Prostate gland (tissue), 2 donors: ENCODE results near the gene POFUT1. TPM values are rescaled to one million over a fixed set of nuclear protein-coding genes. Genes with fewer than 3 reads are reported as not detected.
"Not testable (repeated sequence)": the region's sequence is repeated elsewhere in the genome, so short reads cannot be mapped to it uniquely, and the experiment has no call there.

Experiments used
- DNase-seq: peaks from one replicate; pipeline ENCODE4 v3.0.0-alpha.2; 2019; ENCODE audit warnings: low spot score
- H3K27ac ChIP-seq, 2 donors: fragments of 200-600 bp; sonication (generic); 2 replicates each; pipeline ENCODE4 v1.5.1; 2017 to 2019
- H3K27me3 ChIP-seq: fragments of 200-600 bp; sonication (generic); replicated peaks from 2 replicates; pipeline ENCODE4 v1.5.1; 2019; ENCODE audit not compliant: insufficient read depth
- H3K36me3 ChIP-seq, 2 donors: fragments of 200-600 bp; sonication (generic); 1 replicate in 1 of 2; 2 replicates in 1 of 2; pipeline versions ENCODE4 v1.5.1 to v1.8.1; 2017 to 2019
- H3K4me1 ChIP-seq: fragments of 200-600 bp; sonication (generic); replicated peaks from 2 replicates; pipeline ENCODE4 v1.5.1; 2019
- H3K4me3 ChIP-seq, 2 donors: fragments of 200-600 bp; sonication (generic); 2 replicates each; pipeline ENCODE4 v1.5.1; 2017 to 2019
- H3K9me3 ChIP-seq: fragments of 200-600 bp; sonication (generic); 2 replicates; pipeline ENCODE4 v1.5.1; 2017
- POLR2A ChIP-seq: fragments of 450-650 bp; IDR thresholded peaks from one replicate; pipeline ENCODE4 v1.6.1; 2016; ENCODE audit warnings: antibody characterized with exemption, mild to moderate bottlenecking
- POLR2AphosphoS5 ChIP-seq: sonication (generic); formaldehyde crosslinking; IDR thresholded peaks from one replicate; pipeline ENCODE4 v1.6.1; 2017; ENCODE audit warnings: antibody characterized with exemption
- WGBS: methylation state at CpG from one replicate; pipeline ENCODE4 v1.1.5; 2018; 5-methylcytosine and 5-hydroxymethylcytosine counted together
- intact Hi-C: fragments of 100-400 bp; cut with DNase I; formaldehyde crosslinking; loops from one replicate; pipeline ENCODE4 v1.14.2; 2022
- total RNA-seq, 2 donors: library from RNA; depleted of rRNA; stranded (reverse); fragments of >200 nt; gene quantifications; one replicate each; pipeline ENCODE4 v1.1.0, GENCODE V29; 2016
- TF ChIP-seq, protein P1 (sequence below), 4 experiments: fragments of 200-600 bp in 2 of 4; fragments of 450-650 bp in 2 of 4; sonication (generic) in 2 of 4; IDR thresholded peaks; 1 replicate in 3 of 4; 2 replicates in 1 of 4; pipeline ENCODE4 v1.5.1; 2016 to 2019; ENCODE audit warnings: antibody characterized with exemption in 4 of 4, mild to moderate bottlenecking in 2 of 4, moderate library complexity in 2 of 4

The POFUT1 gene
- total RNA-seq, 2 donors from 2014 or later: 33.2 to 44.3 TPM

GRCh38 chr20:32240205-32240604 lies 32.5 kb downstream of the POFUT1 start:
- no peak for DNase-seq

GRCh38 chr20:32241807-32242206 lies 34.1 kb downstream of the POFUT1 start:
- no peak overlapping the region for H3K27ac ChIP-seq
- intact Hi-C loops: no loop called here
- H3K4me1 ChIP-seq: no peaks in the 10 kb centered on the region
- TF ChIP-seq POLR2AphosphoS5 (no peak), POLR2A (no peak)
- TF ChIP-seq, protein P1, sequence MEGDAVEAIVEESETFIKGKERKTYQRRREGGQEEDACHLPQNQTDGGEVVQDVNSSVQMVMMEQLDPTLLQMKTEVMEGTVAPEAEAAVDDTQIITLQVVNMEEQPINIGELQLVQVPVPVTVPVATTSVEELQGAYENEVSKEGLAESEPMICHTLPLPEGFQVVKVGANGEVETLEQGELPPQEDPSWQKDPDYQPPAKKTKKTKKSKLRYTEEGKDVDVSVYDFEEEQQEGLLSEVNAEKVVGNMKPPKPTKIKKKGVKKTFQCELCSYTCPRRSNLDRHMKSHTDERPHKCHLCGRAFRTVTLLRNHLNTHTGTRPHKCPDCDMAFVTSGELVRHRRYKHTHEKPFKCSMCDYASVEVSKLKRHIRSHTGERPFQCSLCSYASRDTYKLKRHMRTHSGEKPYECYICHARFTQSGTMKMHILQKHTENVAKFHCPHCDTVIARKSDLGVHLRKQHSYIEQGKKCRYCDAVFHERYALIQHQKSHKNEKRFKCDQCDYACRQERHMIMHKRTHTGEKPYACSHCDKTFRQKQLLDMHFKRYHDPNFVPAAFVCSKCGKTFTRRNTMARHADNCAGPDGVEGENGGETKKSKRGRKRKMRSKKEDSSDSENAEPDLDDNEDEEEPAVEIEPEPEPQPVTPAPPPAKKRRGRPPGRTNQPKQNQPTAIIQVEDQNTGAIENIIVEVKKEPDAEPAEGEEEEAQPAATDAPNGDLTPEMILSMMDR (IDR thresholded peaks at IDR 0.05): no peak
- H3K9me3 ChIP-seq: no peaks in the 10 kb centered on the region
- no peak overlapping the region for H3K4me3 ChIP-seq
- 90% methylated on average over 4 of the region's 4 CpGs for WGBS
- H3K36me3 ChIP-seq: no peaks in the 10 kb centered on the region
- no peaks in the 10 kb centered on the region for H3K27me3 ChIP-seq
- no peak for DNase-seq

More at GRCh38 chr20:32240205-32240604, 32.5 kb downstream of the POFUT1 start:
- 0% methylated on average over 1 of the region's 1 CpG for WGBS
- no peaks in the 10 kb centered on the region for H3K27me3 ChIP-seq
- intact Hi-C loops: no loop called here
- no peak overlapping the region for H3K4me3 ChIP-seq
- no peaks in the 10 kb centered on the region for H3K4me1 ChIP-seq
- H3K27ac ChIP-seq: no peak overlapping the region
- H3K36me3 ChIP-seq: peaks cover 0 to 2% of the 10 kb centered on the region in 2 donors
- no peaks in the 10 kb centered on the region for H3K9me3 ChIP-seq
- TF ChIP-seq POLR2AphosphoS5: no peak
- TF ChIP-seq, protein P1 (IDR thresholded peaks at IDR 0.05): no peak
- TF ChIP-seq POLR2A: no peak

DNA sequence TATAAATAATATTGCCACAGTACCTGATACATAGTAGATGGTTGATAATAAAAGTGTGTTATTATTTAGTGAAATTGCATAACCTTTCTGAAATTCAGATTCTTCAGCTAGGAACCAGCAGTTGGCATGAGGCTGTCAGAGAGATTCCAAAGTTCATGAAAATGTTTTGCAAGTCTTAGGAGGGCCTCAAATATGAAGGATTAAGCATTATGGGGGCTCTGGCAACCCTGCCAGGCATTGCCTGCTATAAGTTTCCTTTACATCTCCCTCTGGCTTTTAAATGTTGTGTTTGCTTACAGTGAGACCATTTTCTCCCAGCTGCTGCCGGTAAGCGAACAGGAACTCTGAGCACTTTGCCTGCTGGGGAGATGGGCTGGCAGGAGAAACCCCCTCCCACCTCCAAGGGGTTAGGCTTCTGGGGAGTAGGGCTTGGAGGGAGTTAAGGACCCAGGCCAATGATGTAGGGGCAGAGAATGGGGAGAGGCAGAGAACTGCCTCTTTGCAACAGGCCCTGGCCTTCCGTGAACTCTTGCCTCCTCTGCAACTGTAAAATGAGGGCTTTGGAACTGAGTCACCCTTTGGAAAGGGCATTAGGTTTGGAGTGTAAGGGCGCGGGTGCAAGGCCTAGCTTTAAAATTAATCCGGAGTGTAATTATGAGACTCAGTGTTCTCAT lies 36.6 kb downstream of the POFUT1 start:
- H3K4me1 ChIP-seq: no peaks in the 10 kb centered on the region
- WGBS: 87% methylated on average over 6 of the region's 6 CpGs
- TF ChIP-seq, protein P1 (IDR thresholded peaks at IDR 0.05): no peak
- no peak overlapping the region for H3K4me3 ChIP-seq
- no peaks in the 10 kb centered on the region for H3K9me3 ChIP-seq
- intact Hi-C loops: no loop called here
- no peaks in the 10 kb centered on the region for H3K36me3 ChIP-seq
- H3K27ac ChIP-seq: no peak overlapping the region
- no peak for DNase-seq
- no peaks in the 10 kb centered on the region for H3K27me3 ChIP-seq

DNA sequence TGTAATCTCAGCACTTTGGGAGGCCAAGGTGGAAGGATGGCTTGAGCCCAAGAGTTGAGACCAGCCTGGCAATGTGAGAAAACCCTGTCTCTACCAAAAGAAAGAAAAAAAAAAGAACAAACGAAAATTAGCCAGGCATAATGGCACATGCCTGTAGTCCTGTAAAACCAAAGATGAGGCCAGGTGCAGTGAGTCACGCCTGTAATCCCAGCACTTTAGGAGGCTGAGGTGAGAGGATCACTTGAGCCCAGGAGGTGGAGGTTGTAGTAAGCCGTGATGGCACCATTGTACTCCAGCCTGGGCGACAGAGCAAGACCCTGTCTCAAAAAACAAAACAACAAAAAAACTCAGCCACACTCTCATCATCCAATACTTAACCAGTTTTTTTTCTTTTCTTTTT lies 37.3 kb downstream of the POFUT1 start:
- Histone ChIP-seq H3K4me3 (no peak overlapping the region), H3K27ac (no peak overlapping the region), H3K4me1 (no peaks in the 10 kb centered on the region), H3K36me3 (no peaks in the 10 kb centered on the region), H3K9me3 (no peaks in the 10 kb centered on the region), H3K27me3 (no peaks in the 10 kb centered on the region)
- DNase-seq: no peak
- 84% methylated on average over 4 of the region's 4 CpGs for WGBS
- TF ChIP-seq POLR2AphosphoS5 (no peak), POLR2A (no peak)
- TF ChIP-seq, protein P1 (IDR thresholded peaks at IDR 0.05): no peak
- intact Hi-C loops: no loop called here

GRCh38 chr20:32246208-32246607 lies 38.5 kb downstream of the POFUT1 start:
- 93% methylated on average over 5 of the region's 5 CpGs for WGBS
- H3K36me3 ChIP-seq, H3K27ac ChIP-seq, H3K9me3 ChIP-seq, H3K4me1 ChIP-seq, H3K27me3 ChIP-seq, DNase-seq, intact Hi-C loops, H3K4me3 ChIP-seq: not testable (repeated sequence)
